Glomerular endothelial cell (primary cell): ENCODE results near the gene NDST3. TPM values are rescaled to one million over a fixed set of nuclear protein-coding genes. Genes with fewer than 3 reads are reported as not detected.

Experiments used
- DNase-seq: peaks from one replicate; pipeline ENCODE4 v3.0.0-alpha.2; 2011; ENCODE audit warnings: low read depth, low spot score; ENCODE audit errors: extremely low read depth
- total RNA-seq: library from RNA; depleted of rRNA; stranded (reverse); fragments of >200 nt; gene quantifications from 2 replicates; pipeline ENCODE4 v1.2.3, GENCODE V29; 2015

Gene NDST3
- total RNA-seq = 0.19 TPM in 1 of 2 replicates, not detected in the other

GRCh38 chr4:118034053-118034785 is at the start of gene NDST3:
Gene NDST3, plus strand, starts transcription at chr4:118034486. Its CDS starts 19,425 bp downstream, at chr4:118053911.
- peak; percentile 34 for DNase-seq

- DNase-seq = no peak
These were observed 48.0 kb upstream of the NDST3 start for GRCh38 chr4:117986321-117986720.

GRCh38 chr4:117987464-117987863 is 46.8 kb upstream of the NDST3 start:
- no peak for DNase-seq

- DNase-seq = no peak
These were observed 37.4 kb upstream of the NDST3 start for GRCh38 chr4:117996891-117997290.

GRCh38 chr4:118004088-118004487 is 30.2 kb upstream of the NDST3 start:
- no peak for DNase-seq

GRCh38 chr4:118005883-118006282 is 28.4 kb upstream of the NDST3 start:
- no peak for DNase-seq

GRCh38 chr4:118012142-118012541 is 22.1 kb upstream of the NDST3 start:
- DNase-seq = no peak

- no peak for DNase-seq
These were observed 19.5 kb upstream of the NDST3 start for GRCh38 chr4:118014831-118015230.

- no peak for DNase-seq
These were observed 15.7 kb upstream of the NDST3 start for GRCh38 chr4:118018381-118019145.

GRCh38 chr4:118026806-118027205 is 7.5 kb upstream of the NDST3 start:
- no peak for DNase-seq

- no peak for DNase-seq
These were observed 5.1 kb upstream of the NDST3 start for GRCh38 chr4:118029224-118029623.

GRCh38 chr4:118032691-118033090 is 1.6 kb upstream of the NDST3 start:
- no peak for DNase-seq

GRCh38 chr4:118033148-118034052 is 886 bp upstream of the NDST3 start:
- no peak for DNase-seq

GRCh38 chr4:118035309-118035708 is 1.0 kb downstream of the NDST3 start:
- no peak for DNase-seq

GRCh38 chr4:118036336-118036735 is 2.0 kb downstream of the NDST3 start:
- DNase-seq = no peak

GRCh38 chr4:118037955-118038354 is 3.7 kb downstream of the NDST3 start:
- DNase-seq = no peak

GRCh38 chr4:118046323-118046722 is 12.0 kb downstream of the NDST3 start:
- DNase-seq = no peak

- DNase-seq = no peak
These were observed 12.8 kb downstream of the NDST3 start for GRCh38 chr4:118047043-118047442.

- DNase-seq = no peak
These were observed 24.7 kb downstream of the NDST3 start for GRCh38 chr4:118058955-118059354.

GRCh38 chr4:118059397-118059796 is 25.1 kb downstream of the NDST3 start:
- DNase-seq = no peak
